ENCODE results near the gene UMAD1. TPM values are rescaled to one million over a fixed set of nuclear protein-coding genes. Genes with fewer than 3 reads are reported as not detected.

The UMAD1 gene
- total RNA-seq, 4 donors from 2014 or later, result 6.1 to 11.2 (median 9.3) TPM

GRCh38 chr7:7769710-7770627, 129.4 kb downstream of the UMAD1 start:
- H3K27me3 ChIP-seq, result no peaks in the 10 kb centered on the region
- H3K9me3 ChIP-seq, result no peaks in the 10 kb centered on the region
- no peaks in the 10 kb centered on the region for H3K36me3 ChIP-seq
- H3K4me3 ChIP-seq, result no peak overlapping the region
- TF ChIP-seq CTCF (IDR thresholded peaks at IDR 0.05), result no peak
- TF ChIP-seq POLR2AphosphoS5 (IDR thresholded peaks at IDR 0.05), result no peak
- no peak for TF ChIP-seq POLR2A (IDR thresholded peaks at IDR 0.05; ENCODE audit: low read depth)
- no peak for TF ChIP-seq EP300 (IDR thresholded peaks at IDR 0.05)
- peaks cover 0 to 10% (median 2%) of the 10 kb centered on the region in 4 donors for H3K4me1 ChIP-seq
- H3K27ac ChIP-seq (replicated peaks in 1 of 4), result no peak overlapping the region
- intact Hi-C loops (cut with DNase I), result no loop called here
- WGBS, result 83% methylated on average over 8 of the region's 8 CpGs
- DNase-seq (ENCODE audit: extremely low spot score), result no peak

- Histone ChIP-seq H3K27ac (replicated peaks in 1 of 4) (no peak overlapping the region), H3K36me3 (no peaks in the 10 kb centered on the region), H3K27me3 (no peaks in the 10 kb centered on the region), H3K4me1 (peaks cover 0 to 10% (median 2%) of the 10 kb centered on the region in 4 donors), H3K4me3 (no peak overlapping the region), H3K9me3 (no peaks in the 10 kb centered on the region)
- no peak for DNase-seq (ENCODE audit: extremely low spot score)
- intact Hi-C loops (cut with DNase I), result no loop called here
- TF ChIP-seq CTCF (IDR thresholded peaks at IDR 0.05), result no peak
- no peak for TF ChIP-seq EP300 (IDR thresholded peaks at IDR 0.05)
- TF ChIP-seq POLR2A (IDR thresholded peaks at IDR 0.05; ENCODE audit: low read depth), result no peak
- no peak for TF ChIP-seq POLR2AphosphoS5 (IDR thresholded peaks at IDR 0.05)
Observed at GRCh38 chr7:7771452-7771851, 130.9 kb downstream of the UMAD1 start.

- intact Hi-C loops (cut with DNase I), result no loop called here
- H3K36me3 ChIP-seq, result no peaks in the 10 kb centered on the region
- no peak for DNase-seq (ENCODE audit: extremely low spot score)
- H3K9me3 ChIP-seq, result no peaks in the 10 kb centered on the region
- H3K27me3 ChIP-seq, result no peaks in the 10 kb centered on the region
- no peak overlapping the region for H3K4me3 ChIP-seq
- TF ChIP-seq POLR2AphosphoS5 (IDR thresholded peaks at IDR 0.05), result no peak
- TF ChIP-seq CTCF (IDR thresholded peaks at IDR 0.05), result no peak
- H3K27ac ChIP-seq (replicated peaks in 1 of 4), result no peak overlapping the region
- WGBS, result 68% methylated on average over 6 of the region's 6 CpGs
- peaks cover 0 to 10% (median 2%) of the 10 kb centered on the region in 4 donors for H3K4me1 ChIP-seq
Observed at GRCh38 chr7:7772397-7772821, 131.9 kb downstream of the UMAD1 start.

- Histone ChIP-seq H3K4me3 (no peak overlapping the region), H3K36me3 (no peaks in the 10 kb centered on the region), H3K27ac (replicated peaks in 1 of 4) (no peak overlapping the region), H3K27me3 (no peaks in the 10 kb centered on the region), H3K4me1 (peaks cover 0 to 10% (median 2%) of the 10 kb centered on the region in 4 donors), H3K9me3 (no peaks in the 10 kb centered on the region)
- 100% methylated on average over 3 of the region's 3 CpGs for WGBS
- intact Hi-C loops (cut with DNase I), result no loop called here
- DNase-seq (ENCODE audit: extremely low spot score), result no peak
- TF ChIP-seq EP300 (IDR thresholded peaks at IDR 0.05) (no peak), POLR2A (IDR thresholded peaks at IDR 0.05; ENCODE audit: low read depth) (no peak), POLR2AphosphoS5 (IDR thresholded peaks at IDR 0.05) (no peak), CTCF (IDR thresholded peaks at IDR 0.05) (no peak)
Observed at GRCh38 chr7:7773334-7774309, 133.1 kb downstream of the UMAD1 start.
